PC-9 (cell line): ENCODE measurements around the gene FAF1.

Source experiments
- CTCF ChIP-seq: fragments of 200-600 bp; sonication (generic); conservative IDR thresholded peaks from 2 replicates; pipeline ENCODE4 v1.6.1; 2017; ENCODE audit warnings: mixed run types, antibody characterized with exemption, mild to moderate bottlenecking, moderate library complexity
- EZH2 ChIP-seq: fragments of 200-600 bp; sonication (generic); IDR thresholded peaks from 2 replicates; pipeline ENCODE4 v1.8.0; 2017; ENCODE audit warnings: antibody characterized with exemption, low read depth

- TF ChIP-seq CTCF (no peak), EZH2 (no peak)
Measured at GRCh38 chr1:50724626-50725286, 235.3 kb downstream of the FAF1 start.
